Endothelial cell of umbilical vein (primary cell): Measurements from ENCODE around the gene OSBPL6. TPM values are rescaled to one million over a fixed set of nuclear protein-coding genes. Genes with fewer than 3 reads are reported as not detected.

Experiments used
- BruUV-seq: library from RNA; stranded (reverse); fragments of 400-500 nt; replicated peaks from 2 replicates; lab custom pipeline; 2021; lab: Mats Ljungman, UMichigan
- CTCF ChIA-PET: fragments of 300-600, 350-600 bp; sonication (Branson Sonifier 250); formaldehyde crosslinking; loops from one replicate; lab custom pipeline; 2021; ENCODE audit warnings: antibody characterized with exemption, inconsistent platforms; lab: Charles Lee
- POLR2A ChIA-PET: fragments of 300-600, 350-600 bp; sonication (Branson Sonifier 250); formaldehyde crosslinking; loops from one replicate; lab custom pipeline; 2021; ENCODE audit warnings: antibody characterized with exemption, inconsistent platforms; lab: Charles Lee
- DNase-seq: peaks from one replicate; pipeline ENCODE4 v3.0.0-alpha.2; 2011; ENCODE audit warnings: low read depth, low spot score
- FAIRE-seq: peaks from 2 replicates; lab custom pipeline; 2011; peaks lifted over from hg19 to GRCh38; lab: Jason Lieb, UNC
- H2AFZ ChIP-seq: 2 replicates; pipeline ENCODE4 v1.6.0; 2012; ENCODE audit warnings: low read depth, low read length, control low read depth, inconsistent platforms
- H3K27ac ChIP-seq: 2 replicates; pipeline ENCODE4 v1.5.1; 2011; ENCODE audit warnings: low read depth, mild to moderate bottlenecking, control low read depth, low read length, moderate library complexity; ENCODE audit not compliant: insufficient read depth
- H3K27me3 ChIP-seq, 2 experiments: 2 replicates each; pipeline versions ENCODE4 v1.6.0 to v1.6.1; 2011; ENCODE audit warnings: low read length in 2 of 2, mixed read lengths in 1 of 2; ENCODE audit not compliant: control insufficient read depth in 2 of 2, insufficient read depth in 2 of 2
- H3K36me3 ChIP-seq, 2 experiments: 2 replicates in 1 of 2; 3 replicates in 1 of 2; pipeline ENCODE4 v1.5.1; 2011; ENCODE audit warnings: low read length in 2 of 2, mild to moderate bottlenecking in 1 of 2, moderate library complexity in 1 of 2; ENCODE audit not compliant: control insufficient read depth in 2 of 2, insufficient read depth in 2 of 2; ENCODE audit errors: extremely low read depth in 1 of 2
- H3K4me1 ChIP-seq: 3 replicates; pipeline ENCODE4 v1.5.1; 2011; ENCODE audit warnings: mild to moderate bottlenecking, low read length; ENCODE audit not compliant: control insufficient read depth, insufficient read depth; ENCODE audit errors: extremely low read depth
- H3K4me2 ChIP-seq: 2 replicates; pipeline ENCODE4 v1.6.1; 2011; ENCODE audit warnings: low read length, control low read depth, mixed read lengths; ENCODE audit not compliant: insufficient read depth
- H3K4me3 ChIP-seq, 3 experiments: fragments of 200-600 bp in 1 of 3; sonication (generic), shearing (Covaris generic) in 1 of 3; replicated peaks in 1 of 3; 2 replicates each; pipeline ENCODE4 v1.5.1; 2011 to 2016; ENCODE audit warnings: control low read depth in 3 of 3, low read length in 3 of 3, mild to moderate bottlenecking in 2 of 3, inconsistent platforms in 1 of 3, low read depth in 1 of 3, moderate library complexity in 1 of 3; ENCODE audit not compliant: insufficient read depth in 1 of 3
- H3K79me2 ChIP-seq: 2 replicates; pipeline ENCODE4 v1.6.0; 2012; ENCODE audit warnings: low read length, inconsistent platforms; ENCODE audit not compliant: control insufficient read depth, insufficient read depth
- H3K9ac ChIP-seq: replicated peaks from 2 replicates; pipeline ENCODE3; 2011; ENCODE audit warnings: low read length, control low read depth; ENCODE audit not compliant: insufficient read depth; ENCODE audit errors: extremely low read depth
- H3K9me1 ChIP-seq: replicated peaks from 3 replicates; pipeline ENCODE4 v1.6.0; 2011; ENCODE audit warnings: mild to moderate bottlenecking, low read length; ENCODE audit not compliant: control insufficient read depth, insufficient read depth; ENCODE audit errors: extremely low read depth
- H3K9me3 ChIP-seq: replicated peaks from 2 replicates; pipeline ENCODE4 v1.5.1; 2012; ENCODE audit warnings: low read length, inconsistent platforms; ENCODE audit not compliant: control insufficient read depth, insufficient read depth
- H4K20me1 ChIP-seq: replicated peaks from 2 replicates; pipeline ENCODE3; 2011; ENCODE audit warnings: mild to moderate bottlenecking, low read length; ENCODE audit not compliant: control insufficient read depth, insufficient read depth; ENCODE audit errors: extremely low read depth
- CTCF ChIP-seq, 2 donors: IDR thresholded peaks; 1 replicate in 1 of 2; 2 replicates in 1 of 2; pipeline ENCODE4 v1.5.1; 2011; ENCODE audit warnings: low read length in 2 of 2, mild to moderate bottlenecking in 2 of 2, moderate library complexity in 2 of 2, control low read depth in 1 of 2, inconsistent platforms in 1 of 2, low read depth in 1 of 2; ENCODE audit not compliant: insufficient read depth in 1 of 2; ENCODE audit errors: extremely low read depth in 1 of 2
- EZH2 ChIP-seq: IDR thresholded peaks from 2 replicates; pipeline ENCODE4 v1.6.1; 2012; ENCODE audit warnings: borderline replicate concordance, low read depth, mild to moderate bottlenecking, moderate library complexity, low read length, inconsistent platforms; ENCODE audit not compliant: severe bottlenecking
- FOS ChIP-seq: IDR thresholded peaks from 2 replicates; pipeline ENCODE4 v1.6.1; 2011; ENCODE audit warnings: mild to moderate bottlenecking, low read length, moderate library complexity, borderline replicate concordance; ENCODE audit not compliant: insufficient read depth
- GATA2 ChIP-seq: IDR thresholded peaks from 2 replicates; pipeline ENCODE4 v1.7.0; 2011; ENCODE audit warnings: low read depth, mild to moderate bottlenecking, moderate library complexity, mixed read lengths, low read length; ENCODE audit not compliant: insufficient read length, insufficient read depth
- JUN ChIP-seq: IDR thresholded peaks from 2 replicates; pipeline ENCODE4 v1.6.1; 2011; ENCODE audit warnings: borderline replicate concordance, low read depth; ENCODE audit not compliant: insufficient read length, insufficient read depth
- MAX ChIP-seq: IDR thresholded peaks from 2 replicates; pipeline ENCODE4 v1.6.1; 2011; ENCODE audit not compliant: insufficient read depth, insufficient read length
- MYC ChIP-seq: IDR thresholded peaks from one replicate; pipeline ENCODE4 v1.6.1; 2011; ENCODE audit warnings: mild to moderate bottlenecking, low read depth, low read length
- POLR2A ChIP-seq: IDR thresholded peaks from 2 replicates; pipeline ENCODE4 v1.6.1; 2012; ENCODE audit warnings: low read depth, mild to moderate bottlenecking, control low read depth, low read length
- POLR2AphosphoS5 ChIP-seq: IDR thresholded peaks from 2 replicates; pipeline ENCODE4 v1.6.1; 2012; ENCODE audit warnings: low read depth, mild to moderate bottlenecking, control low read depth, low read length, moderate library complexity; ENCODE audit not compliant: insufficient read depth
- dilution Hi-C: fragments of 300-500 bp; cut with MboI; formaldehyde crosslinking; loops from one replicate; pipeline ENCODE4 v1.15.0; 2019; ENCODE audit warnings: low sequenced_read_pairs; ENCODE audit not compliant: extremely low pct_ligation_motif_present
- intact Hi-C: fragments of 100-400 bp; cut with micrococcal nuclease; formaldehyde crosslinking; loops from one replicate; pipeline ENCODE4 v1.10.0; 2022
- polyA plus RNA-seq, 4 experiments: library from polyadenylated mRNA; depleted of rRNA in 3 of 4; stranded (reverse) in 3 of 4; unstranded in 1 of 4; fragments of >200 nt; gene quantifications; 2 replicates each; pipeline versions ENCODE4 v1.2.1 to v1.2.3, GENCODE V29; 2011 to 2012; ENCODE audit warnings: missing spikeins in 1 of 4
- total RNA-seq: library from RNA; stranded (reverse); gene quantifications from 2 replicates; pipeline ENCODE4 v1.2.3, GENCODE V29; 2021

Gene OSBPL6
- total and polyA plus RNA-seq, 2 donors (not counting 3 experiments of a cell fraction or from before 2014, with no cell fraction given), result 1.5 to 2.3 TPM

GRCh38 chr2:178436662-178437061, 242.3 kb downstream of the OSBPL6 start:
- H3K27me3 ChIP-seq, result no peaks in the 10 kb centered on the region
- dilution Hi-C loops (loop anchor here (25.0 kb wide), 1 partner anchor 299 kb away; no protein-coding TSS in a partner anchor), intact Hi-C loops (no loop called here)
- no peak overlapping the region for H3K4me3 ChIP-seq
- no peaks in the 10 kb centered on the region for H3K79me2 ChIP-seq
- no peak overlapping the region for H3K9ac ChIP-seq
- no peaks in the 10 kb centered on the region for H3K9me1 ChIP-seq
- ChIA-PET POLR2A (no interaction called here), CTCF (interaction anchor here (0.6 to 2.0 kb wide), 2 partner anchors 13 to 23 kb away, joined by 3 to 4 read pairs; no protein-coding TSS in a partner anchor)
- TF ChIP-seq POLR2AphosphoS5 (no peak), CTCF (IDR thresholded peaks at IDR 0.05; ENCODE audit: extremely low read depth in 1 of 2, insufficient read depth in 1 of 2, low read depth in 1 of 2, low read length in 2 of 2) (no peak), EZH2 (no peak), JUN (no peak), GATA2 (no peak), MYC (no peak), MAX (no peak), FOS (no peak), POLR2A (no peak)
- peaks cover 12 to 17% of the 10 kb centered on the region in 2 experiments for H3K36me3 ChIP-seq
- H3K4me1 ChIP-seq, result no peaks in the 10 kb centered on the region
- H3K9me3 ChIP-seq, result no peaks in the 10 kb centered on the region
- H3K4me2 ChIP-seq, result no peak overlapping the region
- DNase-seq (no peak), FAIRE-seq (no peak)
- H2AFZ ChIP-seq, result no peak overlapping the region
- no peaks in the 10 kb centered on the region for H4K20me1 ChIP-seq
- no peak overlapping the region for H3K27ac ChIP-seq
- BruUV-seq, result no TSS peak
